ENCODE measurements around the gene CYP2A7.

- no peak for TF ChIP-seq POLR2A (IDR thresholded peaks at IDR 0.05)
- TF ChIP-seq, protein P1, sequence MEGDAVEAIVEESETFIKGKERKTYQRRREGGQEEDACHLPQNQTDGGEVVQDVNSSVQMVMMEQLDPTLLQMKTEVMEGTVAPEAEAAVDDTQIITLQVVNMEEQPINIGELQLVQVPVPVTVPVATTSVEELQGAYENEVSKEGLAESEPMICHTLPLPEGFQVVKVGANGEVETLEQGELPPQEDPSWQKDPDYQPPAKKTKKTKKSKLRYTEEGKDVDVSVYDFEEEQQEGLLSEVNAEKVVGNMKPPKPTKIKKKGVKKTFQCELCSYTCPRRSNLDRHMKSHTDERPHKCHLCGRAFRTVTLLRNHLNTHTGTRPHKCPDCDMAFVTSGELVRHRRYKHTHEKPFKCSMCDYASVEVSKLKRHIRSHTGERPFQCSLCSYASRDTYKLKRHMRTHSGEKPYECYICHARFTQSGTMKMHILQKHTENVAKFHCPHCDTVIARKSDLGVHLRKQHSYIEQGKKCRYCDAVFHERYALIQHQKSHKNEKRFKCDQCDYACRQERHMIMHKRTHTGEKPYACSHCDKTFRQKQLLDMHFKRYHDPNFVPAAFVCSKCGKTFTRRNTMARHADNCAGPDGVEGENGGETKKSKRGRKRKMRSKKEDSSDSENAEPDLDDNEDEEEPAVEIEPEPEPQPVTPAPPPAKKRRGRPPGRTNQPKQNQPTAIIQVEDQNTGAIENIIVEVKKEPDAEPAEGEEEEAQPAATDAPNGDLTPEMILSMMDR (IDR thresholded peaks at IDR 0.05), result no peak
Observed at GRCh38 chr19:40858109-40858508, 23.9 kb downstream of the CYP2A7 start.
